Left ventricle myocardium inferior (tissue), 1 donor: ENCODE measurements around the gene NOS2. TPM values are rescaled to one million over a fixed set of nuclear protein-coding genes. Genes with fewer than 3 reads are reported as not detected.
A peak's percentile ranks its signal among the peaks of the same experiment; 100 is the strongest.
"Not testable (repeated sequence)": the region's sequence is repeated elsewhere in the genome, so short reads cannot be mapped to it uniquely, and the experiment has no call there.

Experiments used
- DNase-seq: peaks from one replicate; pipeline ENCODE4 v3.0.0-alpha.2; 2020
- H3K27ac ChIP-seq: fragments of 200-600 bp; replicated peaks from 2 replicates; pipeline ENCODE4 v1.8.0; 2021
- H3K27me3 ChIP-seq: fragments of 200-600 bp; 2 replicates; pipeline ENCODE4 v1.8.0; 2021; ENCODE audit warnings: low read depth
- H3K36me3 ChIP-seq: fragments of 200-600 bp; 2 replicates; pipeline ENCODE4 v1.8.0; 2021
- H3K4me1 ChIP-seq: fragments of 200-600 bp; 2 replicates; pipeline ENCODE4 v1.8.0; 2021
- H3K4me3 ChIP-seq: fragments of 200-600 bp; 2 replicates; pipeline ENCODE4 v1.8.0; 2021; ENCODE audit warnings: mild to moderate bottlenecking, moderate library complexity
- H3K9me3 ChIP-seq: fragments of 200-600 bp; replicated peaks from 2 replicates; pipeline ENCODE4 v1.8.0; 2021
- intact Hi-C: fragments of 100-400 bp; cut with micrococcal nuclease; formaldehyde crosslinking; loops from one replicate; pipeline ENCODE4 v1.11.0; 2022
- total RNA-seq: library from RNA; stranded (reverse); fragmentation: NEBNext Ultra II Directional; extraction: Animal tissue kit (Norgen Biotek cat#: 25700); gene quantifications from one replicate; pipeline ENCODE4 v1.2.1, GENCODE V29; 2021
- TF ChIP-seq, protein P1 (sequence below): fragments of 200-600 bp; IDR thresholded peaks from 2 replicates; pipeline ENCODE4 v1.8.0; 2021; ENCODE audit warnings: antibody characterized with exemption, mild to moderate bottlenecking, borderline replicate concordance
- donor health status: DM: no; HTN: yes; CAD: no; lungs with severe emphysema.

The NOS2 gene
- total RNA-seq, 1 donor from 2014 or later, result 0.19 TPM

DNA sequence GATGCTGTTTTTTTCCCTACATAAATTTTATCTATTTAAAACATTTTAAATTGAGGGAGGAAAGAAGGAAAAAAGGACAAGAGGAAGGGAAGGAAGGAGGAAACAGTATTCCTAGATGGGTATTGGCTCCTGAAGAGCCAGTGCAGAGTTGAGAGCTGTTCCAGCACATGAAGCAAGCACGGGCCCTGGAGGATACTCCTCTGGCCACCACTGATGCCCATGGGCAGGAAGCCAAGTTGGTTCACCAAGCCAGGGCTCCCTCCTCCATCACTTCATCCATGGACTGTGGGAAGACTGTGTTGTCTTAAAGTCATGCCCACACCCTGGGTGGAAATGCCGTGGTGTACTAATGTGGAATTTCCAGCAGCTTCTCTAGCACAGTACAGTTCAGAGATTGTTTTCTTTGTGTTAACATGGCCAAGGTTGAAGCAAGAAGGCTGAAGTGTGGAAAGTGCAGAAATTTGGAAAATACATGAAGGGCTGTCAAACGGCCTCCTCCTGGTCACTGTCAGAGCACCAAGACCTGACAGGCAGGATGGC lies 23.9 kb upstream of the NOS2 start:
- TF ChIP-seq, protein P1, sequence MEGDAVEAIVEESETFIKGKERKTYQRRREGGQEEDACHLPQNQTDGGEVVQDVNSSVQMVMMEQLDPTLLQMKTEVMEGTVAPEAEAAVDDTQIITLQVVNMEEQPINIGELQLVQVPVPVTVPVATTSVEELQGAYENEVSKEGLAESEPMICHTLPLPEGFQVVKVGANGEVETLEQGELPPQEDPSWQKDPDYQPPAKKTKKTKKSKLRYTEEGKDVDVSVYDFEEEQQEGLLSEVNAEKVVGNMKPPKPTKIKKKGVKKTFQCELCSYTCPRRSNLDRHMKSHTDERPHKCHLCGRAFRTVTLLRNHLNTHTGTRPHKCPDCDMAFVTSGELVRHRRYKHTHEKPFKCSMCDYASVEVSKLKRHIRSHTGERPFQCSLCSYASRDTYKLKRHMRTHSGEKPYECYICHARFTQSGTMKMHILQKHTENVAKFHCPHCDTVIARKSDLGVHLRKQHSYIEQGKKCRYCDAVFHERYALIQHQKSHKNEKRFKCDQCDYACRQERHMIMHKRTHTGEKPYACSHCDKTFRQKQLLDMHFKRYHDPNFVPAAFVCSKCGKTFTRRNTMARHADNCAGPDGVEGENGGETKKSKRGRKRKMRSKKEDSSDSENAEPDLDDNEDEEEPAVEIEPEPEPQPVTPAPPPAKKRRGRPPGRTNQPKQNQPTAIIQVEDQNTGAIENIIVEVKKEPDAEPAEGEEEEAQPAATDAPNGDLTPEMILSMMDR, result no peak
- Histone ChIP-seq H3K36me3 (no peaks in the 10 kb centered on the region), H3K27ac (no peak overlapping the region), H3K4me3 (no peak overlapping the region), H3K9me3 (peaks cover 26% of the 10 kb centered on the region), H3K4me1 (peaks cover 3% of the 10 kb centered on the region), H3K27me3 (no peaks in the 10 kb centered on the region)
- intact Hi-C loops, result no loop called here
- no peak for DNase-seq

GRCh38 chr17:27822108-27822507 lies 21.8 kb upstream of the NOS2 start:
- H3K36me3 ChIP-seq, H3K27me3 ChIP-seq, intact Hi-C loops, DNase-seq, H3K27ac ChIP-seq, H3K4me3 ChIP-seq: not testable (repeated sequence)
- peaks cover 23% of the 10 kb centered on the region for H3K9me3 ChIP-seq
- peaks cover 18% of the 10 kb centered on the region for H3K4me1 ChIP-seq

DNA sequence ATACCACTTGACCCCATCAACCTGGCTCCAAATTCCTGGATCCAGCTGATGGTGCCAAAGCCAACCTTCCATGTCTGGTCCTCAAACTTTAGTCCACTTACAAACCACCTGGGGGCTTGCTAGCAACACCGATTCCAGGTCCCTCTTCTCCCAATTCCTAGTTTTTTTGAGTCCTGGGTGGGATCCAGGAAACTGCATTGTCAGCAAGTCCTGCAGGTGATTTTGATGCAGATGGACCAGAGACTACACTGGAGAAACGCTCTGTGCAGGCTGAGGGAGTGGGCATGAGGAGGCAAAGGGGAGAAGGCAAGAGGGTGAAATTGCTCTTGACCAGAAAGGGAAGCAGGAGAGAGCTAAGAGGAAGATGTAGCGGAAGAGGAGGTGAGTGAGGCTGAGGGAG lies 21.0 kb upstream of the NOS2 start:
- H3K4me3 ChIP-seq, result no peak overlapping the region
- H3K27ac ChIP-seq, result no peak overlapping the region
- peaks cover 23% of the 10 kb centered on the region for H3K4me1 ChIP-seq
- H3K36me3 ChIP-seq, result no peaks in the 10 kb centered on the region
- TF ChIP-seq, protein P1, result no peak
- no peak for DNase-seq
- intact Hi-C loops, result no loop called here
- H3K9me3 ChIP-seq, result peaks cover 23% of the 10 kb centered on the region
- no peaks in the 10 kb centered on the region for H3K27me3 ChIP-seq

- no peak overlapping the region for H3K4me3 ChIP-seq
- peaks cover 23% of the 10 kb centered on the region for H3K4me1 ChIP-seq
- TF ChIP-seq, protein P1, result no peak
- H3K9me3 ChIP-seq, result peaks cover 23% of the 10 kb centered on the region
- intact Hi-C loops, result no loop called here
- DNase-seq, result no peak
- H3K27me3 ChIP-seq, result no peaks in the 10 kb centered on the region
- H3K27ac ChIP-seq, result peak overlapping the region; percentile 65
- H3K36me3 ChIP-seq, result no peaks in the 10 kb centered on the region
Observed at GRCh38 chr17:27819145-27819544, 18.8 kb upstream of the NOS2 start.

DNA sequence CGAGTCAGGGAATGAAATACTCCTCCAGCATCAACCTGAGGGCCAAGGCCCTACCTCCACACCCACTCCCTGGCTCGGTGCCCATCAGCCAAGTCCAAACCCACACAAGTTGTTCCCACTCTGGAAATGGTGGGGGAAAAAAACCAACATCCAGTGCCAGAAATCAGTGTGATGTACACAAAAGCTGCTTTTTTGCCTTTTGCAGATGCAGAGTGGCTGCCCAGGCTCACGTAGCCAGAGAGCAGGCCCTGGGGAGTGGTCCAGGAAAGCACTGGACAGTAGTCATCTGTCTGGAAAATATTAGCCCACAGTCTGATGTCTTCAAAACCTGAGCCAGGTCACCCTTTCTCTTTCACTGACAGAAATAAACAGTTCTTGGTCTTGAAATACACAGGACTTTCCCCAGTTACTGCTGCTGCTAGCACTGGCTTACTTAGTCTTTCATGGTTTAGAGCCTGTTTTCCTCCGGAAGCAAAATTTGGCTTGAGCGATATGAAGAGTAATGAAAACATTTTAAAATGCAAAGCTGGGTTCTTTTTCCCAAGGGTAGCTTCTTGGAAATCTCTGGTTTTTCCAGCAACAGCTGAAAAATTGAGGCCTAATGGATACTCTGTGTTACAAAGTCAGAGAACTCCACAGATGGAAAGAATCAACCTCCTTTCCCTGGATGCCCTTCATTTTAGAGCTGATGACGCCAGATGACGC lies 18.2 kb upstream of the NOS2 start:
- TF ChIP-seq, protein P1, result no peak
- Histone ChIP-seq H3K27ac (peak overlapping the region; percentile 65), H3K27me3 (no peaks in the 10 kb centered on the region), H3K4me1 (peaks cover 23% of the 10 kb centered on the region), H3K9me3 (peaks cover 23% of the 10 kb centered on the region), H3K4me3 (no peak overlapping the region), H3K36me3 (no peaks in the 10 kb centered on the region)
- peak; percentile 58 for DNase-seq
- intact Hi-C loops, result no loop called here

DNA sequence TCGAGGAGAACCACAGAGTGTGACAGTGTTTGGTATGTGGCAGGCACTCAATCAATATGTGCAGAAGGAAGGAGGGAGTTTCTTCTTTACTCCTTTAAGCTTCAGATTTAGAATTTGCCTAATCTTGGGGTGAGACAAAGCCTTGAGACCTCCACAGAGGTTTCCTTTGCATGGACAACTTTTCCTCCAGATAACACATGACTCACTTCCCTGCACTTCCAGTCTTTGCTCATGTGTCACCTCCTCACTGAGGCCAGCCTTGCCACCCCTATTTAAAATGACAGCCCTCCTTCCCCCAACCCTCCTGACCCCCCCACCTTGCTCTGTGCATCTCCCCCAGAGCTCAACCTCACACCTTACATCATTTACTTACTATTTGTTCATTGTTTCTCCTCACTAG lies 17.4 kb upstream of the NOS2 start:
- TF ChIP-seq, protein P1, result no peak
- no peak for DNase-seq
- H3K4me3 ChIP-seq, result no peak overlapping the region
- H3K36me3 ChIP-seq, result no peaks in the 10 kb centered on the region
- intact Hi-C loops, result no loop called here
- H3K27me3 ChIP-seq, result no peaks in the 10 kb centered on the region
- peaks cover 23% of the 10 kb centered on the region for H3K4me1 ChIP-seq
- H3K9me3 ChIP-seq, result peaks cover 20% of the 10 kb centered on the region
- H3K27ac ChIP-seq, result peak overlapping the region; percentile 65
